HG02610 (cell line): ENCODE data around the gene RPL39.
"Not testable (repeated sequence)": the region's sequence is repeated elsewhere in the genome, so short reads cannot be mapped to it uniquely, and the experiment has no call there.

Experiments
- ATAC-seq: cut with Tn5 transposase; IDR thresholded peaks from one replicate; pipeline ENCODE4 v1.9.1; 2021; ENCODE audit warnings: mild to moderate bottlenecking, moderate library complexity; ENCODE audit not compliant: unreplicated experiment

RPL39 gene

GRCh38 chrX:119763836-119764387, 27.5 kb downstream of the RPL39 start:
- ATAC-seq: no peak

- no peak for ATAC-seq
Observed at GRCh38 chrX:119763181-119763580, 28.2 kb downstream of the RPL39 start.

- no peak for ATAC-seq
Observed at GRCh38 chrX:119762718-119763117, 28.7 kb downstream of the RPL39 start.

GRCh38 chrX:119760026-119760877, 31.2 kb downstream of the RPL39 start:
- no peak for ATAC-seq

DNA sequence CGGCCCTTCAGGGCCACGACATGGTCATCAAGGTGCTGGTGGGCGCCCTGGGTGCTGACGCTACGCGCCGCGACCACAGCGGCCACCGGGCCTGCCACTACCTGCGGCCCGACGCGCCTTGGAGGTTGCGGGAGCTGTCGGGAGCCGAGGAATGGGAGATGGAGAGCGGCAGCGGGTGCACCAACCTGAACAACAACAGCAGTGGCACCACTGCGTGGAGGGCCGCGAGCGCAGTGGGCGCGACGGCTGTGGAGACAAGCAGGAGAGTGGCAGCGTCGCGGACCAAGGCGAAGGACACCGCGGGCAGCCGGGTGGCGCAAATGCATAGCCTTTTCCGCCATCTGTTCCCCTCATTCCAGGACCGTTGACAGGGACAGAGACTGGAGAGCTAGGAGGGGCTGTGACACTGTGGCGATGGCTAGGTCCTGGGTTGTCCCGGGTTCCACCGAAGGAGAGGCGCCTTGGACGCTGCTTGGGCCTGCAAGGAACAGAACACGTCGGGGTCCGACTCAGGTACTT, 32.1 kb downstream of the RPL39 start:
- no peak for ATAC-seq

GRCh38 chrX:119758731-119759247, 32.6 kb downstream of the RPL39 start:
- no peak for ATAC-seq

- no peak for ATAC-seq
Observed at GRCh38 chrX:119757979-119758730, 33.3 kb downstream of the RPL39 start, which contains the start of gene SOWAHD. SOWAHD (plus strand) TSS chrX:119758588; CDS start chrX:119758668, 80 bp downstream.

- no peak for ATAC-seq
Observed at GRCh38 chrX:119757646-119757978, 33.8 kb downstream of the RPL39 start.

GRCh38 chrX:119756926-119757635, 34.3 kb downstream of the RPL39 start:
- ATAC-seq: no peak

DNA sequence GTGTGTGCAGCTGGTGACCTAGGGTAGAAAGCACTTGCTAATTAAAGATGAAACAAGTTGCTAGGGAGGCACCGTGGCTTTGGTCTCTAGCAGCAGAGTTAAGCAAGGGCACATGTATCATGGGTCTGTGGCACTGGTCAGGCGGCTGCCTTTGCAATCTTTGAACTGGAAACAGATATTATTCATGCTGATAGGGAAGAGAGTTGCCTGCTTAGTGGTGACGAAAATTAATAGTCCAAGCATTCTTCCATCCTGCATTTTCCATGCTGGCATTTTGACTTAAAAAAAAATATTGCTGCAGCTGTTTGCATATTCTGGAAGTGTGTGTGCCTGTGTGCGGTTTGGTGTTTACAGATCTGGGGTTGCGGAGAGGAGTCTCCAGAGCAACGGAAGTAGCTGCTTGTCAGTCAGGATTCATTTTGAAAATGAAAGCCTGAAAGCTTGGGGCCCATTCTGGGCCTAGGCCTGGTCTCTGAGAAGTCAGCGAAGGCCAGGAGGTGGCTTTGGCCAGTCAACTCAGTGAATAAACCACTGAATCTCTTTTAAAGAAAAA, 35.4 kb downstream of the RPL39 start:
- ATAC-seq: peak; percentile 69

DNA sequence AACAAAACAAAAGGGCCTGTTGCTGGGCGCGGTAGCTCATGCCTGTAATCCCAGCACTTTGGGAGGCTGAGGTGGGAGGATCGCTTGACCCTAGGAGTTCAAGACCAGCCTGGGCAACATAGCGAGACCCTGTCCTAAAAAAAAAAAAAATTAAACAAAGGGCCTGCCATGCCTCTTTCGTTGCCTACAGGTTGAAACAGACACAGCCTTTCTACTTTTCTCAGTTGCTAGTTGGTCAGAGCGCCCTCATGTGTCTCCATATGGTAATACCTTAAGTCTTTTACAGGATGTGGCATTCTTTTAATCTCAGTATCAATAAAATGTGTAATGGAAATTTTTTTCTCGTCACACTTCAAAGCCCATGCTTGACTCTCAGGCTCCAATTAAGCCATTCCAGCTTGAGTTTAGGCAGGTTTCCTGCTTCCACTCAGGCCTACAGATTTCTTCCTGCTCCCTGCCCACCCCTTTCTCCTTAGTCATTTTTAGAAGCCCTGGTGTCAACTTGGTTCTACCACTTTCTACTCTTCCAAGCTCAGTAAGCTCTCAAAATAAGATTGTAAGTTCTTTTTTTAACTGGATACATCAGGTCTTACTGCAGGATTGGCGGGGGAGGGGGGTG, 37.7 kb downstream of the RPL39 start:
- ATAC-seq: no peak

DNA sequence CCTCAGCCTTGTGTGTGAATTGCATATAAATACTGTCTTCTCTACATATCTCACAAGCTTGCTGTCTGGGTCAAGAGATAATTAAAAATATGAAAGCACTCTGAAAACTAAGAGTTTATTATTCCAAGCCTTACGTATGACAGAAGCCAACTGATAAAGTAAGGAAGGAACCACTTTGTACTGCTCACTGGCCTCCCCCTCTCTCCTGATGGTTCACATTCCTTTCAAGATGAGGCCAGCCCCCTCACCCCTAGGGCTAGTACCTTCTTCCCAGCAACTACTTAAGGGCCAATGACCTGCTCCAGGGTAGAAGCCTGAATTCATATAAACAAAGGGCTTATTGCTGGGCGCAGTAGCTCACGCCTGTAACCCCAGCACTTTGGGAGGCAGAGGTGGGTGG, 38.4 kb downstream of the RPL39 start:
- ATAC-seq: no peak

DNA sequence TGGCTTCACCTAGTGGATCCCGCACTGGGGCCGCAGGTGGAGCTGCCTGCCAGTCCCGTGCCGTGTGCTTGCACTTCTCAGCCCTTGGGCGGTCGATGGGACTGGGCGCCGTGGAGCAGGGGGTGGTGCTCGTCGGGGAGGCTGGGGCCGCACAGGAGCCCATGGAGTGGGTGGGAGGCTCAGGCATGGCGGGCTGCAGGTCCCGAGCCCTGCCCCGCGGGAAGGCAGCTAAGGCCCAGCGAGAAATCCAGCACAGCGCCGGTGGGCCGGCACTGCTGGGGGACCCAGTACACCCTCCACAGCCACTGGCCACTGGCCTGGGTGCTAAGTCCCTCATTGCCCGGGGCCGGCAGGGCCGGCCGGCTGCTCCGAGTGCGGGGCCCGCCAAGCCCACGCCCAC, 40.7 kb downstream of the RPL39 start:
- ATAC-seq: not testable (repeated sequence)

DNA sequence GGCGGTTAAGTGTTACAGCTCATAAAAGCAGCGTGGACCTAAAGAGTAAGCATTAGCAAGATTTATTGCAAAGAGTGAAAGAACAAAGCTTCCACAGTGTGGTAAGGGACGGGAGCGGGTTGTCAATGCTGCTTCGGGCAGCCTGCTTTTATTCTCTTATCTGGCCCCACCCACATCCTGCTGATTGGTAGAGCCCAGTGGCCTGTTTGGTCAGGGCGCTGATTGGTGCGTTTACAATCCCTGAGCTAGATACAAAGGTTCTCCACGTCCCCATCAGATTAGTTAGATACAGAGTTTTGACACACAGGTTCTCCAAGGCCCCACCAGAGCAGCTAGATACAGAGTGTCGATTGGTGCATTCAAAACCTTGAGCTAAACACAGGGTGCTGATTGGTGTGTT, 41.3 kb downstream of the RPL39 start:
- ATAC-seq: not testable (repeated sequence)

- ATAC-seq: no peak
Observed at GRCh38 chrX:119745283-119745848, 46.1 kb downstream of the RPL39 start.

DNA sequence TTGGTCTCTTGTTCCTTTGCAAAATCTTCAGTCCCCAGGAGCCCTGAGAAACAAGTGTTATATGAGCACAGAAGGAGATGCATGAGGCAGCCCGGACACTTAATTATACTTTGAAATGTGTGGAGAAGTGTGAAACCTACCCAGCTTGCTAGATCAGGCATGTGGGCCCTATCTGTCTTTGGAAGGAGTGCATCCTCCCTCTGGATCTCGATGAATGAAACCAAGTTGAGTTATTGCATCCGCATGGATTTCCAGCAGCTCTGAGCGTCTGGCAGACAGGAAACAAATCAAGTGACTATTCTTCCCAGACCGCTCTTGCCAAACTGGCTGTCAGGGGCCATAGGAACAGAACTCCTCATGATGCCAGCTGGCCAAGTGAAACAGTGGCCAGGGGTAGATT, 52.7 kb downstream of the RPL39 start:
- ATAC-seq: no peak
